HG03342 (cell line): Measurements from ENCODE around the gene TVP23A.
"Not testable (repeated sequence)": the region's sequence is repeated elsewhere in the genome, so short reads cannot be mapped to it uniquely, and the experiment has no call there.

ENCODE experiments used
- ATAC-seq: cut with Tn5 transposase; IDR thresholded peaks from one replicate; pipeline ENCODE4 v1.9.1; 2021; ENCODE audit warnings: mild to moderate bottlenecking, moderate library complexity; ENCODE audit not compliant: unreplicated experiment

Gene TVP23A

DNA sequence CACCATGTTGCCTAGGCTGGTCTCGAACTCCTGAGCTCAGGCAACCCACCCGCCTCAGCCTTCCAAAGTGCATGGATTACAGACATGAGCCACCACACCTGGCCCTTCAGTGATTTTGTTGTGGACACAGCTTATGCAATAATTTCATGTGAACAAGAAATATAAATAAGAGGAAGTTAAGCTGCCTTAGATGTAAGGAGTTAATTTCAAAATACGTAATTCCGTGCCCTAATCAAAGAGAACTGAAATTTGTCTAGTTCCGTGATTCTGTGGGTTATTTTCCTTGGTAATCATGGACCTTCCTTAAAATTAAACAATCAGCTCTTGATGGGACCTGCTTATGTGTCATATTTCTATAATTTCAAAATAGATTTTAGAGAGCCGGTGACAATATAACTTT lies 11.9 kb downstream of the TVP23A start:
- ATAC-seq: no peak

DNA sequence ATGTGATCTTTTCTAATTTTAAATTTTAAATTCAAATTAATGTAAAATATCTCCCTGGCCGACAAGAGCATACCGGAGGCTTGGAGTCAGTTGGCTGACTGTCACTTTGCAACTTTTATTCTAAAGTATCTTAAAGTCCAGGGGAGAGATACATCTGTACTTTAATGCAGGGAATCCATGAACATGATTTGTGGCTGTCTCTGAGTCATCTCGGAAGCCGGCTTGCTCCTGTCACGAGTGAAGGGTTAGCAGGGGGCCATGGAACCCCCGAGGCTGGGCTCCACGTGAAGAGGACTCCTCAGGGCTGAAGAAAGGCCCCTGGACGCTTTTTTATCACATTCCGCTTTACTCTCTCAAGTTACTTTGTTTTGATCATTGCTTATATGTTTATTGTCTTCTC lies 13.3 kb downstream of the TVP23A start:
- ATAC-seq: no peak

DNA sequence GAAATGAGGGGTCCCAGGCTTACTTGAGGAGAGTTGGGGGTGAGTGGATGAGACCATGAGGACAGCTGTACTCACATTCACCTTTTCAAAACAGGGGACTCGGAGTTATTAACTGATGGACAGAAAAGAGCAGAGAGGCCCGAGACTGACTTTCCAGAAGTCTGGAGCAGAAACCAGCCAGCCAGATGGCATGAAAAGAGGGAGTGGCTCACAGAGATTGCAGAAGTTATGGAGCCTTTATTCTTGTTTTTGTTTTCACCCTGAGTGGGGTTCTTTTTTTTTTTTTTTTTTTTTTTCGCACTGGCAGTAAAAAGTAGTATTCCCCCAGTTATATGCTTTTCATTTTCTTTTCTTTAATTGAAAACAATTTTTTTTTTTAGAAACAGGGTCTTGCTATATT lies 18.9 kb downstream of the TVP23A start:
- no peak for ATAC-seq

DNA sequence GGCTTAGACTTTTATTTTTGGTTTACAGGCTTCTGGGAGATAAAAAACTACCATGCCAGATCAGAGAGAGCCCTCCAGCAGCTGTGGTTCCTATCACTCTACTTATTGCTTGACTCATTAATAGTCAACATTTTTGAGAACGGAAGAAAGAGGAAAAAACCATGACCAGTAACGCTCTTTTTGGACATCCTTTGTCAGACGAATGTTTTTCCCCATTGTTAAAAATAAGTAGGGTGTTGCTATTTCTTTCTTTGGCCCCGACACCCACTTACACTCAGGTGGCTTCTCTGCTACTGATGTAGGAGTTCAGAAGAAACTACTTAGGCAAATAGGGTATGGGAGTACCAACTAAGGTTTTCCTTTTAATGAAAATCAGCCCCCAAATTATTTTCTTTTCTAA lies 27.5 kb downstream of the TVP23A start:
- no peak for ATAC-seq

DNA sequence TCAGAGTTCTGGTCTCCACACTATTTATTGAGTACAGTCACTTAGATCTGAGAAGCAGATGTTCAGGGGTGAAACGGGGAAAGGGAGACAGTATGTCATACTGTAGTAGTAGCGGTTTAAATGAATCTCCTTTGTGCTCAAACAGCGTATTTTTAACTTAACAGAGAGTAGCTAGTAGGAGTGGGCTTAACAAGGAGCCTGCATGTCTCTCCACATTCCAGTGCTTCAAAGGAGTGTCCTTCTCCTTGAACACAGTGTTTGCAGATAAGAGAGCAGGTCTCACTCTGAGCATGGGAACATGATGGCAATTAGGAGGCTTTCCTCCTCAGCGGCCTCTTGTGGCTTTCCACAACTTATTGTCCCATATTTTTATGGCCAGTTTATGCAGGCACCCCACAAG lies 30.0 kb downstream of the TVP23A start:
- ATAC-seq: not testable (repeated sequence)

DNA sequence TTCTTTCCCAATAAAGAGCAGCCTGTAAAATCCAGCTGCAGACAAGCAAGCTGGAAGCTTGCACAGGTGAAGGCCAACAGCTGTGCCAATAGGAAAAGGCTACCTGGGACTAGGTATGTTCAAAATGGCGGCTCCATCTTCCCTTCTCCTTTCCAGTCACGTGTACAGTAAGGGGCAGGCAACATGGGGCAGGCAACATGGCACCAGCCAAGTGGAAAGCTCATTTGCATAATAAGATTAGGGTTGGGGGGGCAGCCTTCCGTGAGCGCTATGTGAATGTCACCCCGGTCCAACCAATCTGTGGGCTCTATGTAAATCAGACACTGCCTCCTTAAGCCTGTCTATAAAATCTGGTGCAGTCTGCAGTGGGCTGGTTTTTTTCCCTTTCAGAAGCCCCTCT lies 31.3 kb downstream of the TVP23A start:
- ATAC-seq: no peak

DNA sequence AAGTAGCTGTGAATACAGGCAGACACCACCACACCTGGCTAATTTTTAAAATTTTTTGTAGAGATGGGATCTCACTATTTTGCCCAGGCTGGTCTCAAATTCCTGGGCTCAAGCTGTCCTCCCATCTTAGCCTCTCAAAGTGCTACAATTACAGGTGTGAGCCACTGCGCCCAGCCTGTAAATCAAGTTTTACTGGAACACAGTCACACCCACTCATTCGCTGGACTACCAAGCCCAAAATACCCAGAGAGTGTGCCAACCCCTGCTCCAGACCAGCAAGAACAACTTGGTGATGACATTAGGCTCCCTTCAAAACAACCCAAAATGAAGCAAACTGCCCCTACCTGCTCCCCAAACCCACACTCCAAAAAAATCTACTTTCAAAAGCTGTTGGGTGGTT lies 36.0 kb downstream of the TVP23A start:
- no peak for ATAC-seq

DNA sequence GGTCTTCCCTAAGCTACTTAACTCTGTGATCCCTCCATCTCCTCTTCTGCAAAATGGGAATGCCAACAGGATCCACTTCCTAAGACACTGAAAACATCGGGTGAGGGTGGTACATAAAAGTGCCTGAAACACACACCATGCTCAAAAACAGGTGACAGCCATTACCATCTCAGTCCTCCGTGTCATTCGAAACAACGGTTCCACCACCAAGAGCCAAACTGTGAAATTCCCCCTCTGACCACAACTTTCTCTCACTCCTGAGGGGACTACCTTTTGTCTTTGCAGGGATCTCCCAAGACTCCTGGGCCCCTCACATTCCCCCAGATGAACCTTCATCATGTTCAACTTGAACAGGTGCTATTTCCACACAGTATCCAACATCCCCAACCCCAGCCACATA lies 38.0 kb downstream of the TVP23A start:
- ATAC-seq: no peak

DNA sequence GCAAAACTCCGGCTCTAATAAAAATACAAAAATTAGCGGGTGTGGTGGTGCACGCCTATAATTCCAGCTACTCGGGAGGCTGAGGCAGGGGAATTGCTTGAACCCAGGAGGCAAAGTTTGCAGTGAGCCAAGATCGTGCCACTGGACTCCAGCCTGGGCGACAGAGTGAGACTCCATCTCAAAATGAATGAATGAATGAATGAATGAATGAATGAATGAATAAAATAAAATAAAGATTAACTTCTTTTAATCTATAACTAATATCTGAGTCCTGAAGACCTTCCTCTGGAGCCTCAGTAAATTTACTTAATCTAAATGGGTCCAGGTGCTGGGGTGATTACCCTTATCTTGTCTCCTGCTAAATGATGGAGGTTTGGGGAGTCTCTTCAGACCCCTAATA lies 38.7 kb downstream of the TVP23A start:
- not testable (repeated sequence) for ATAC-seq

DNA sequence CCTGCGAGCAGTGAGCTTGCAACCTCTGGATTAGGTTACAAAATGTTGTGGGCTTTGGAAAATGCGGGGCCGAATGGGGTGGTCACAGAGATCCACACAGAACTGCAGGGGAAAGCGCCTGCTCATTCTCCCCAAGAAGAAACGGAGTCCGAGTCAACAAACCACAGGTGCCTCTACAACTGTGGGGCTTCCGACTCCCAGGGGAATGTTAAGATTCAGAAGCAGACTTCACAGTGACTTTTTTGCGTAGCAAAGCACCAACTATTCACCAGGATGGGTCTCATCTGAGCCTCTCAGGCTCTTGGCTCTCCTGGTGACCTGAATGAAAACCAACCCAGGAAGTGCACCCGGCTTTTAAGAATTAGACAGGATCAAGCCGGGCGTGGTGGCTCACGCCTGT lies 41.2 kb downstream of the TVP23A start:
- no peak for ATAC-seq

DNA sequence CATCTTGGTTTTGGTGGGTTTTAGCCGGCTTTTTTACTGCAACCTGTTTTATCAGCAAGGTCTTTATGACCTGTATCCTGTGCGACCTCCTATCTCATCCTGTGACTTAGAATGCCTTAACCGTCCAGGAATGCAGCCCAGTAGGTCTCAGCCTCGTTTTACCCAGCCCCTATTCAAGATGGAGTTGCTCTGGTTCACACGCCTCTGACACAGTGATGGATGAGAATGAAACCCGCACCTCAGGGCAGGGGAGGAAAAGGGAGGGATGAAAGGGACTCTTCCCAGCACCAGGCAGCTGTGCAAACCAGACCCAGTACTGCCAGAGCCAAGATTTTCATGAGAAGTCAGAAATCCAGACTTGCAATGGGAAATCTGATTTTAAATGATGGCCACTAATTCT lies 41.7 kb downstream of the TVP23A start:
- not testable (repeated sequence) for ATAC-seq

DNA sequence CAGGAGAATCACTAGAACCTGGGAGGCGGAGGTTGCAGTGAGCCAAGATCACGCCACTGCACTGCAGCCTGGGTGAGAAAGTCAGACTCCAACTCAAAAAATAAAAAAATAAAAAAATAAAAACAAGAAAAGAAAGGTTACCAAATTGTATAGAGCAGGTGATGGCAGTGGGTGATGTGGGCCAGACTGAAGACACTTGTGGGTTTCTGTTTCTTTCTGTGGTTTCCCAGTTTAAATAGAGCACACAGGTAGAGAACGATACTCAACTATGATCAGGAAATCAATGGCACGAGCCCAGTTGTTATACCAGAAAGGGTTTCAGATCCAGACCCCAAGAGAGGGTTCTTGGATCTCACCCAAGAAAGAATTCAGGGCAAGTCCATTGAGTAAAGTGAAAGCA lies 42.3 kb downstream of the TVP23A start:
- peak; percentile 62 for ATAC-seq

DNA sequence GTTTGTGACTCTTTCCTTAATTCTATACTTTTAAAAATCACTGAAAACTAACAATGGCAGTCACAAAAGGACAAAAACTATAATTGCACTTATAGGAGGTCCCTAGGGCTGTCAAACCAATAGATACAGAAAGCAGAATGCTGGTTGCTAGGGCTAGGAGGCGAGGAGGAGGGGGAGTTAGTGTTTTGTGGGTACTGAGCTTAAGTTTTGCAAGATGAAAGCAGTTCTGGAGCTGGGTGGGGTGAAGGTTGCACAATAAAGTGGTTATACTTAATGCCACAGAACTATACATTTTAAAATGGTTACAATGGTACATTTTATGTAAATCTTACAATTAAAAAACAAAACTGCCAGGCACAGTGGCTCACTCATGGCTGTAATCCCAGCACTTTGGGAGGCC lies 47.7 kb downstream of the TVP23A start:
- no peak for ATAC-seq

DNA sequence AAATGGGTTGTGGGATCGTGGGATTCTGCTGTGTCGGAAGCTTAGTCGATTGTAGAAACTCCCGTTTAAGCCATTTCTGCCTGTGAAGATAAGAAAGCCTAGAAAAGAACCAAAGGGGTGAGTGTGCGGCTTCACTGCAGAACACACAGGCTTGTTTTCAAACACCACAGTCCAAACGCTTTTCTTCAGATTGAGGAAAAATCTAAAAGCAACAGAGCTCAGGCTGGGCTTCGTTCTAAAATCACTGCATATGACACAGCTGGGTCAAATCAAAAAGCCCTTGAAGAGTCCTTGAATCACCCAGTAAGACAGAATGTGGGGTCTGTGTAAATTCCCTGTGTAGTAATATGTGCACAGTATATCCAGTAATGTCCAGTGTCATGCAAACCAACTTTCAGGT lies 49.2 kb downstream of the TVP23A start:
- no peak for ATAC-seq

DNA sequence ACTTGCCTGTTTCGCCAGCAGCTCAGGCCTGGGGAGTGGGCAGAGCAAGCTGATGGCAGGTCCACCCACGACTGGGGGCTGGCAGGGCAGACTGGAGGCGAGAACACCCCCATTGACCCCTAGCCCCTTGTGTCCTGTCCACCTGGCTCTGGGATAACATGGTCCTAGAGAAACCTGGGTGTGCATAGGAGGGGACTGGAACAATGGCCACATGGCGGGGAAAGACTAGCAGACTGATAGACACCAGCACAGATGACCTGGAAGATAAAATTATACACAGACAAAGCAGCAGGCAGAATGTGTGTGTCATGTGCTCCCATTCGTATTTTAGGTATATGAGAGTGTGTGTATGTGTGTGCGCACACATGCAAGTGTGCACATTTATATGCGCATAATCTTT lies 51.5 kb downstream of the TVP23A start:
- no peak for ATAC-seq

DNA sequence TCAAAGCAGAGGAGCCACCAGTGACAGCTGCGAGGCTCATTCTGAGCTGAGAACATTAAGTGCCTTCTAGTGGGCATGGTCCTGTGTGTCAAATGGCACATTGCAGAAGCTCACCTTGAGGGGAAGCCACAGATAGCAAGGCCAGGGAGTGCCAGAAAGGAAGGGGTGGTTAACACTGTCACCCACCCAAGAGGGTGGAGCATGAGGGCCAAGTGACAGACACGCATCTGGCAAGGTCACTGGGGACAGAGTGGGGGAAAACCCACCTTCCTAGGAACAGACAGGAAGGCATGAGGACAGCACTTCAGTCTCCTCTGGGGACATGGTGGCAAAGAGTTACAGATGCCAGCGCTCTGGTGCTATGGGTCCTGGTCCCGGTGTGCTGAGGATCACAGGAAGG lies 52.8 kb downstream of the TVP23A start:
- no peak for ATAC-seq

DNA sequence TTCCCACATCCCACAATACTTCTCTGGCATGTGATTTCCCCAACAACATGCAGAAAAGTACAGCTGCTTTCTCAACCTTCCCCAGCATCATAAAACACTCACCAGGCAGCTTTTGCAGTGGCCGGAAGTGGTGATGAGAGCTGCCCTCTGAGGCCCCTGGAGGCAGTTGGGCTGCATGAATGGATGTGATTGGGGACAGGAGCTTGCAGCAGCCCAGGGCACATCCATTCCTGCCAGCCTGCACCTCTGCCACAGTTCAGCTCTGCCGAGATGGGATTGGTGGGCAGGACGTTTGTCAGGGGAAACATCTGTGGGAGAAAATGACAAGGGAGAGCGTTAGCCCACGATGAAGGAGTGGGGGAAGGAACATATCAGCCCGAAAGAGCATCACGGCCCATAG lies 55.1 kb downstream of the TVP23A start:
- ATAC-seq: no peak

DNA sequence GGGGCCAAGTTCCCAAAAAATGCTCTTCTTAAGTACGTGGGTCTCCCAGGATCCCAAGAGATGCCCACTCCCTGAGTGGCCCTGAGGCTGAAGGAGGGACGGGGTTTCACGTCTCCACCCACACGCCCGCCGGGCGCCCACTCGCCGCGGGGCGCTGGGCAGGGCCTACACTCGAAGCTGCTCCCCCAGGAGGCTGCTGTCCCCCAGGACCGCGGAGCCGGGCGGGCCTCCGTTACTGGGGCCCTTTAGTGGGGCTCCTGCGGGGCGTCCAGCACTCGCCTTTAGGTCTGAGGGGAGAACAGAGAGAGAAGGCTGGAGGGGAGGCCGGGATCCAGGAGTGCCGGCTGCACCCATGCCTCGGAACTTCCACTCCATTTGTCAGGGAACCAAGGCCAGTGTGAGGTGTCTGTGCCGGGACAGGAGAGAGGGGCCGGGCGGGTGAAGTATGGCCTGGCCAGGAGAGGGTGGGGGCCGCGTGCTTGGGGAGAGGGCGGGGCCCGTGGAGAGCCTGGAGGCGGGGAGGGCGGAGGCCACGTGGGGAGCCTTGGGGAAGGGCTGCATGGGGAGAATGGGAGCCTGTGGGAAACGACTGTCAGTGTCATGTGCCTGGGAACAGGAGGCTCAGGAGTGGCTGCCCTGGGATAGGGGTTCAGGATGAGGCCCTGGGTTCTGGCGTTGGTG lies 56.1 kb downstream of the TVP23A start:
- ATAC-seq: no peak

DNA sequence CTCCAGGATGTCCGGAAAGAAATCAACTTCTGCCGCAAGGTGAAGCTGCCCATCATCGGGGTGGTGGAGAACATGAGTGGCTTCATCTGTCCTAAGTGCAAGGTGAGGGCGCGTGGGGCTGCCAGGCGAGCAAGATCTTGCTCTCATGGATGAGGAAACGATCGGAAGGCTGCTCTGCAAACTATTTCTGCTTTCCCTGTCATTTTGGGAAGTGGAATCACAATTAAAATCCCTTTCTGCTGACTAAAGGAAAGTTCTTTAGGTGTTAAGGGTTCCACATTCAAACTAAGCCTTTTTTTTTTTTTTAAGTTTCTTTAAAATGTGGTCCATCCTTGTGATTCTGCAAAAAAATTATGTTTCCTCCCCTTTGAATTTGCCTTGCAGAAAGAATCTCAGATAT lies 57.2 kb downstream of the TVP23A start:
- no peak for ATAC-seq

DNA sequence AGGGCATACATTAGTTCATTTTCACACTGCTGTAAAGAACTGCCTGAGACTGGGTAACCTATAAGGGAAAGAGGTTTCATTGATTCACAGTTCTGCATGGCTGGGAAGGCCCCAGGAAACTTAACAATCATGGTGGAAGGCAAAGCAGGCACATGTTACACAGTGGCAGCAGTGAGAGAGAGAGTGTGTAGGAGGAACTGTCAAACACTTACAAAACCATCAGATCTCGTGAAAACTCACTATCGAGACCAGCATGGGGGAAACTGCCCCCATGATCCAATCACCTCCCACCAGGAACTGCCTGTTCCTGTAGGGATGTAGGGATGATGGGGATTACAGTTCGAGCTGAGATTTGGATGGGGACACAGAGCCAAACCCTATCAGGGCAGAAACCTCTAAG lies 57.7 kb downstream of the TVP23A start:
- no peak for ATAC-seq

DNA sequence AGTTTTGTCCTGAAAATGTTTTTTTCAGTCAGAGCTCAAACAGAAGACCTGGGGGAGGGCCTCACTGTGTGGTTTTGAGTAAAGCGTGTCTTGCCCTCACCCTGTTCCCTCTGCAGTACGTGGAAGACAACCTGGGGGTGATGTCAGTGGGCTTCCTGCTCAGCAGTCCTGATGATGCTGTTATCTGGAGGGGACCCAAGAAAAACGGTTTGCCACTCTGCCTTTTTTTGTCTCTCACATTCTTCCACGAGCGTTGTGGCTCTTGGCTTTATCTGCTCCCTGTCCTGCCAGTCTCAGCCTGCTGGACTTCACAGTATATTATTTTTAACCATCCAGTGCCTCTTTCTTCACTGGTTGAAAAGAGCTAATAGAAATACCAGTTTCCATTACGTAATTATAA lies 62.0 kb downstream of the TVP23A start:
- ATAC-seq: no peak

DNA sequence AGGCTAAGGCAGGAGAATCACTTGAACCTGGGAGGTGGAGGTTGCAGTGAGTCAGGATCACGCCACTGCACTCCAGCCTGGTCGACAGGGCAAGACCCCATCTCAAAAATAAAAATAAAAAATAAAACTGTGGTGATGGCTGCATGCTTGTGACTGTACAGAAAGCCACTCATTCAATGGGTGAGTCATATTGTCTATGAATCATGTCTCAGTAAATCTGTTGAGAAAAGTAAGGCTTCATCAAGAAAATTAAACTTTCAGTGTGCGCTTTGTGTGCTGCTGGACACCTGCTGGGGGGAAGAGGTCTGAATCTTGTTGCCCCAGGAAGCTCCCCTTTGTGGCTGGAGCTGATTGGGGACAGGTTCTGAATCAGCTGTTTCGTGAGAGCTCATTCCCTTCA lies 63.7 kb downstream of the TVP23A start:
- no peak for ATAC-seq

DNA sequence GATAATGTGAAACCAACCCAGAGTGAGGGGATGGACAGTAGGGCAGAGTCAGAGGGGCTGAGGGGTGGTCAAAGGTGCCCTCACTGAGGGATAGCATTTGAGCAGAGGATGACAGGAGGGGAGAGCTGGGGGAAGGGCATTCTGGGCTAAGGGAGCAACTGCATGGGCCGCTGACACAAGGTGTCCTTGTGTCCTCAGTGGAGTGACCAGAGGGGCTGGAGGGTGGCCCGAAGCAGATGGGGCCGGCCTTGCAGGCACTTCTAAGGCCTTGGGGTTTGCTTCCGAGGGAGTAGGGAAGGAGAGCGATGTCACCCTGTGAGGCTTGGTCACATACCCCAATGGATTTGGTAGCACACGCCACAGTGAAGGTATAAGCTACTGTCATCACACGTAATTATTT lies 64.9 kb downstream of the TVP23A start:
- no peak for ATAC-seq
